Mesendoderm (in vitro differentiated cells): ENCODE measurements around the gene HSPA2.
"Not testable (repeated sequence)": the region's sequence is repeated elsewhere in the genome, so short reads cannot be mapped to it uniquely, and the experiment has no call there.

Source experiments
- DNase-seq: peaks from one replicate; pipeline ENCODE4 v3.0.0; 2013
- H2AK5ac ChIP-seq: 2 replicates; pipeline ENCODE4 v1.6.1; 2013; ENCODE audit warnings: low read length, inconsistent platforms
- H2BK120ac ChIP-seq: 2 replicates; pipeline ENCODE4 v1.6.1; 2013; ENCODE audit warnings: low read depth, mild to moderate bottlenecking, low read length, moderate library complexity, mixed read lengths
- H2BK15ac ChIP-seq: replicated peaks from 2 replicates; pipeline ENCODE4 v1.6.1; 2013; ENCODE audit warnings: low read depth, mild to moderate bottlenecking, moderate library complexity
- H2BK5ac ChIP-seq: 2 replicates; pipeline ENCODE4 v1.6.1; 2013; ENCODE audit warnings: low read length, inconsistent platforms
- H3K18ac ChIP-seq: 2 replicates; pipeline ENCODE4 v1.6.1; 2013; ENCODE audit warnings: mild to moderate bottlenecking, low read length, mixed read lengths
- H3K23ac ChIP-seq: one replicate; pipeline ENCODE4 v1.6.1; 2013; ENCODE audit warnings: low read length
- H3K27ac ChIP-seq: 2 replicates; pipeline ENCODE4 v1.5.1; 2013; ENCODE audit warnings: low read depth, mild to moderate bottlenecking, inconsistent platforms, low read length, moderate library complexity
- H3K27me3 ChIP-seq: 2 replicates; pipeline ENCODE4 v1.6.1; 2013; ENCODE audit warnings: low read length, control low read depth, mild to moderate bottlenecking, inconsistent platforms; ENCODE audit not compliant: insufficient read depth, poor library complexity
- H3K36me3 ChIP-seq: 2 replicates; pipeline ENCODE4 v1.6.1; 2013; ENCODE audit warnings: low read length, inconsistent platforms; ENCODE audit not compliant: control insufficient read depth, insufficient read depth
- H3K4ac ChIP-seq: one replicate; pipeline ENCODE4 v1.6.1; 2013; ENCODE audit warnings: low read depth, mild to moderate bottlenecking, low read length, moderate library complexity
- H3K4me1 ChIP-seq: 2 replicates; pipeline ENCODE4 v1.6.1; 2013; ENCODE audit warnings: low read depth, low read length, inconsistent platforms; ENCODE audit not compliant: control insufficient read depth
- H3K4me2 ChIP-seq: 2 replicates; pipeline ENCODE4 v1.6.1; 2013; ENCODE audit warnings: low read length
- H3K4me3 ChIP-seq: 2 replicates; pipeline ENCODE4 v1.5.1; 2013; ENCODE audit warnings: mild to moderate bottlenecking, low read length
- H3K56ac ChIP-seq: one replicate; pipeline ENCODE4 v1.6.1; 2013; ENCODE audit warnings: low read length
- H3K79me1 ChIP-seq: 2 replicates; pipeline ENCODE4 v1.6.1; 2013; ENCODE audit warnings: low read length, inconsistent platforms
- H3K79me2 ChIP-seq: 2 replicates; pipeline ENCODE4 v1.6.1; 2013; ENCODE audit warnings: mild to moderate bottlenecking, low read length; ENCODE audit not compliant: control insufficient read depth, insufficient read depth
- H3K9ac ChIP-seq: 2 replicates; pipeline ENCODE4 v1.6.1; 2013; ENCODE audit warnings: low read length, inconsistent platforms
- H4K5ac ChIP-seq: one replicate; pipeline ENCODE4 v1.6.1; 2013; ENCODE audit warnings: low read length
- H4K8ac ChIP-seq: one replicate; pipeline ENCODE4 v1.6.1; 2013; ENCODE audit warnings: low read depth, mild to moderate bottlenecking, control low read depth, low read length, moderate library complexity
- WGBS: extraction: QIAGEN DNeasy Blood & Tissue Kit; methylation state at CpG from one replicate; pipeline ENCODE4 v1.1.7; 2013; ENCODE audit warnings: low lambda C conversion rate, missing lambda C conversion rate; ENCODE audit not compliant: insufficient coverage; ENCODE audit errors: extremely low coverage; 5-methylcytosine and 5-hydroxymethylcytosine counted together

HSPA2 gene

DNA sequence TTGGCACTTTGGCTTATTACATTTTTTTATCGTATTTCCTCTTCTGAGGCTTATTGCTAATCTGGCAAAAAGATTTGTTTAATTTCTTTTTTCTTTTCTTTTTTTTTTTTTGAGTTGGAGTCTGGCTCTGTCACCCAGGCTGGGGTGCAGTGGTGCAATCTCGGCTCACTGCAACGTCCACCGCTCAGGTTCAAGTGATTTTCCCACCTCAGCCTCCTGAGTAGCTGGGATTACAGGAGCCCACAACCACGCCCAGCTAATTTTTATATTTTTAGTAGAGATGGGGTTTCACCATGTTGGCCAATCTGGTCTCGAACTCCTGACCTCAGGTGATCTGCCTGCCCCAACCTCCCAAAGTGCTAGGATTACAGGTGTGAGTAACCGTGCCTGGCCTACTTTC lies 29.1 kb downstream of the HSPA2 start:
- not testable (repeated sequence) for H3K23ac ChIP-seq, H3K18ac ChIP-seq, H3K79me1 ChIP-seq, H3K56ac ChIP-seq, H3K27ac ChIP-seq, H4K5ac ChIP-seq, DNase-seq, H2BK5ac ChIP-seq, H4K8ac ChIP-seq, H3K4me3 ChIP-seq, H2BK15ac ChIP-seq, H3K27me3 ChIP-seq, H3K4me1 ChIP-seq, H3K4me2 ChIP-seq, H2BK120ac ChIP-seq, H2AK5ac ChIP-seq, H3K36me3 ChIP-seq, H3K4ac ChIP-seq, H3K9ac ChIP-seq, H3K79me2 ChIP-seq
- WGBS = no CpG with 5 or more reads among the region's 7 CpGs

DNA sequence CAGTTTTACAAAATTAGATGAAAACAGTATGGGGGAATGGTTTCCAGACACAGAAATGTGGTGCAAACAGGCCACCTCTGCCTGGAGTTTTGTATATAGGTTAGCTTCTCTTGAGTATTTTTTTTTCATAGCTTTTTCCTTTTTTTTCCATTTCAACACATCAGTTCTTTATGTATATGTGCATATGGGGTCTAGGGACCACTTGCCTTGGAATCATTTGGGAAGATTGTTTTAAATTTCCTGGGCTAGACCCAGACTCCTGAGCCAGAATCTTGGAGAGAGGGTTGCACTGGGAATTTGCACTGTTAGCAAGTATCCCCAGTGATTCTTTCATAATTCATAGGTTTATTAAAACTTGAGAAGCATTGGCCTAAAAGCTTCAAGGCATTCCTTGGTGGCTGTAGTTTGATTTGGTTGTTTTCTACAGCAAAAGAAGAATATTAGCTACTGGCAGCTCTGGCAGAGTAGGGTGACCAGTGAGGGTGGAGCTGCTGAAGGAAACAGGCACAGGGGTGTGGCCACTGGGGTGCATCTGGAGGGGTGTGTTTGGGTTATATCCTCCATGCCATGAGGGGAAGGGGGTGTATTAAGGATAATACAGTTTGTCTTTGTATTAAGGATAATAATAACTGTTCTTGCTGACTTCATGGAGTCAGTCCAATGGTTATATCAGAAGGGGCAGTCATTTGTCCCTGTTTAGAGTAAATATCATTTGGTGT lies 32.0 kb downstream of the HSPA2 start:
- H3K27ac ChIP-seq = no peak overlapping the region
- no peak overlapping the region for H3K4me3 ChIP-seq
- H2BK120ac ChIP-seq = no peak overlapping the region
- DNase-seq = no peak
- no peaks in the 10 kb centered on the region for H3K79me1 ChIP-seq
- no peaks in the 10 kb centered on the region for H3K27me3 ChIP-seq
- H3K79me2 ChIP-seq = no peaks in the 10 kb centered on the region
- H2BK5ac ChIP-seq = no peak overlapping the region
- H2BK15ac ChIP-seq = no peak overlapping the region
- no peak overlapping the region for H3K18ac ChIP-seq
- no peak overlapping the region for H3K4ac ChIP-seq
- no peak overlapping the region for H4K5ac ChIP-seq
- no peaks in the 10 kb centered on the region for H3K36me3 ChIP-seq
- H4K8ac ChIP-seq = no peak overlapping the region
- H3K56ac ChIP-seq = no peak overlapping the region
- H2AK5ac ChIP-seq = no peak overlapping the region
- H3K4me2 ChIP-seq = no peak overlapping the region
- no peak overlapping the region for H3K9ac ChIP-seq
- H3K4me1 ChIP-seq = peaks cover 3% of the 10 kb centered on the region
- H3K23ac ChIP-seq = no peak overlapping the region

DNA sequence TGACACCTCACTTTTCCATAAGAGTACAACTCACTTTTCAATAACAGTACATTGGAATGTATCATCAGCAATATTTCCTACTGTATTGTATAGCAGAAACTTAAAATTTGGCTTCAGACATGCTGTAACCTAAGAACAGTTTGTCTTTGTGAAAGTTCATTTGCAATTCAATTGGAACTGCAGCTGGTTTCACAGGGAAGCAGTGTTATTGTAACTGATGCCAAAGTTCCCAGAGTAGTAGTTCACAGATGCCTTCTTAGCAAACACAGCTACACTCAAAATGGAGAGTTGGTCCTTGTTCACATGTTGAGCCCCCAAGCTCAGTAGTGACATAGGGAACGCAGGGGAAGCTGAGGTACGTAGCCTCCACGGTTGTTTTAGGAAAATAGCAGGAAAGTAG lies 32.6 kb downstream of the HSPA2 start:
- H4K5ac ChIP-seq = no peak overlapping the region
- H3K4me1 ChIP-seq = peaks cover 3% of the 10 kb centered on the region
- H3K27me3 ChIP-seq = no peaks in the 10 kb centered on the region
- no peak overlapping the region for H2BK15ac ChIP-seq
- no peaks in the 10 kb centered on the region for H3K79me2 ChIP-seq
- H3K9ac ChIP-seq = no peak overlapping the region
- H4K8ac ChIP-seq = no peak overlapping the region
- no peak overlapping the region for H3K4me3 ChIP-seq
- peak; percentile 17 for DNase-seq
- H3K79me1 ChIP-seq = no peaks in the 10 kb centered on the region
- no peak overlapping the region for H3K23ac ChIP-seq
- H3K4me2 ChIP-seq = no peak overlapping the region
- no peak overlapping the region for H2AK5ac ChIP-seq
- H2BK120ac ChIP-seq = no peak overlapping the region
- WGBS = no CpG with 5 or more reads among the region's 3 CpGs
- H2BK5ac ChIP-seq = no peak overlapping the region
- H3K36me3 ChIP-seq = no peaks in the 10 kb centered on the region
- peak overlapping the region; percentile 44 for H3K56ac ChIP-seq
- H3K18ac ChIP-seq = no peak overlapping the region
- H3K27ac ChIP-seq = no peak overlapping the region
- H3K4ac ChIP-seq = no peak overlapping the region

DNA sequence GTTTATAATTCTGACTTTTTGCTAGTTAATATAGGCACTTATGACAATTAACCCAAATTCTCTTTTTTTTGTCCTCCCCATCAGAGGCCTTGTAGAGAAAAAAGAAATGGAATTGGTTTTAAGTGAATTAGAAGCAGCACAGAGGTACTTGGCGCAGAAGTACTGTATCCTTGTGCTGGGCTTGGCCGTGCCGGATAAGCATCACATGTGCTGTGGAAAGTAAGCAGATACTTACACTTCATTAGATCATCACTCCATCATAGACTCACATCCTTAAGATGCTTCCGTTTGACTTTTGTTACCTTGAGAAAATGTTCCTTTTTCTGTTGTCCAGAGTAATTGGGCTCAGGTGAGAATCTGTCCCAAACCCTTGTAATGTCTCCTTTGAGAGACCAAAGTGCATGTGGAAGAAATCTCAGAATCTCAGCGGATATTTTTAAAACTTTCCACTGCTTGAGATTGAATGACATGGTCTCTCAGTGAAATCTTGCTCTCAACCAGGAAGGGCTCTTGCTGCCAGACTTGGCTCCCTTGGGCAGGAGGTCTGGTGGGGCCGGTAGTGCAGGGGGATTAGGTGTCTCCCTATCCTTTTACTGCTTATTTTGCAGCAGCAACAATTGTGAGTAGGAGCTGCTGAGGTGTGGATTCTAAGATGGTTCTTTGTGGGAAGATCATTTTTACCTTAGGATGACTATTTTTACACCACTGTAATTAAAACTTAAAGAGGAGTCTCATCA lies 34.0 kb downstream of the HSPA2 start:
- H3K56ac ChIP-seq = no peak overlapping the region
- no peak overlapping the region for H3K4ac ChIP-seq
- peaks cover 3% of the 10 kb centered on the region for H3K4me1 ChIP-seq
- H3K9ac ChIP-seq = no peak overlapping the region
- H3K79me2 ChIP-seq = no peaks in the 10 kb centered on the region
- no peak overlapping the region for H4K5ac ChIP-seq
- no CpG with 5 or more reads among the region's 6 CpGs for WGBS
- H2BK120ac ChIP-seq = no peak overlapping the region
- DNase-seq = no peak
- H3K27ac ChIP-seq = no peak overlapping the region
- no peaks in the 10 kb centered on the region for H3K36me3 ChIP-seq
- no peak overlapping the region for H2BK5ac ChIP-seq
- no peak overlapping the region for H3K4me2 ChIP-seq
- H2BK15ac ChIP-seq = no peak overlapping the region
- H2AK5ac ChIP-seq = no peak overlapping the region
- no peak overlapping the region for H4K8ac ChIP-seq
- no peaks in the 10 kb centered on the region for H3K79me1 ChIP-seq
- H3K27me3 ChIP-seq = no peaks in the 10 kb centered on the region
- H3K18ac ChIP-seq = no peak overlapping the region
- H3K4me3 ChIP-seq = no peak overlapping the region
- H3K23ac ChIP-seq = no peak overlapping the region

DNA sequence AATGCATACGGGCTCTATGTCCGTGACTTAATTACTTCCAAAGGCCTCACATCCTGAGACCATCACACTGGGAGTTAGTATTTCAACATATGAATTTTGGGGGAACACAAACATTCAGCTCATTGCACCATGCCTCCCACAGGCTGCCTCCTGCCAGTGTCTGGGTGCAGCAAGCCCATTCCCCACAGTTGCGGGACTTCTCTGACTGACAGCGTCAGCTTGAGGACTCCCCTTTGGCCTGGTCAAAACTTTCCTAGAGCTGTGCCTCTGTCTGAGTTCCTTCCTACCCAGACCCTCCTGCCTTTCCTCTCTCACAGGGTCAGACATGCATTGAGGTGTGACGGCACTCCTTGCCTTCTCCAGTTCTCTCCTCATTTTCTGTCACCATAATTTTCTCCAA lies 36.7 kb downstream of the HSPA2 start:
- Histone ChIP-seq H3K79me2 (no peaks in the 10 kb centered on the region), H4K5ac (no peak overlapping the region), H3K23ac (no peak overlapping the region), H3K4ac (no peak overlapping the region), H2BK5ac (no peak overlapping the region), H2BK120ac (no peak overlapping the region), H3K79me1 (no peaks in the 10 kb centered on the region), H3K4me1 (peaks cover 9% of the 10 kb centered on the region), H3K18ac (no peak overlapping the region), H4K8ac (no peak overlapping the region), H3K4me3 (no peak overlapping the region), H2AK5ac (no peak overlapping the region), H3K36me3 (no peaks in the 10 kb centered on the region), H3K56ac (no peak overlapping the region), H3K4me2 (no peak overlapping the region), H3K27me3 (no peaks in the 10 kb centered on the region), H3K27ac (no peak overlapping the region), H3K9ac (no peak overlapping the region), H2BK15ac (no peak overlapping the region)
- no peak for DNase-seq
- WGBS = no CpG with 5 or more reads among the region's 5 CpGs
